ENCODE measurements around the gene TRIM39.

TRIM39 gene

DNA sequence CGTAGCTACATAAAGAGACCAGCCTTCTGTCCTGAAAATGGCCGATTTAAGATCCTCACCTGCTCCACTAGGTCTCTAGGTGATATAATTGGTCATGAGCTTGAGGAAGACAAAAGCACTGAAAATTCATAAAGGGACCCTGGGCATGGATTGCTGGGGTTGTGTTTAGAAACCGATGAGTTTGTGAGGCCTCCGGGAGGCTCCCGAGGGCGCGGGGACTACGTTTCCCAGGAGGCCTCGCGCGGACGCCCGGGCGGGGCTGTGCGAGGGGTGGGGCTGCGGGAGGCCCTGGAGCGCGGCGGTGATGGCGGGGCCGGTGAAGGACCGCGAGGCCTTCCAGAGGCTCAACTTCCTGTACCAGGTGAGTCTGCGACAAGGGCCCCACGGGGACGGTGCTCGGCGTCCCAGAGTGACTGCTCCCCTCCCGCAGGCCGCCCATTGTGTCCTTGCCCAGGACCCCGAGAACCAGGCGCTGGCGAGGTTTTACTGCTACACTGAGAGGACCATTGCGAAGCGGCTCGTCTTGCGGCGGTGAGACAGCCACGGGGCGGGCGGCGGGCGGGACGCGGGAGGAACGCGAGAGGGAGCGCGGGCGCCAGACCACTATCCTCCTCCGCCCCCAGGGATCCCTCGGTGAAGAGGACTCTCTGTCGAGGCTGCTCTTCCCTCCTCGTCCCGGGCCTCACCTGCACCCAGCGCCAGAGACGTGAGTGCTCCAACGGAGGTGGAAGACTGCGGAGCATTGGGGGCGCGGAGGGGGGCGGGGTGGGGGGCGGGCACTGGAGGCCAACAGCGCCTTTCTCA lies 18.3 kb downstream of the TRIM39 start, which contains the start of gene RPP21:
Gene RPP21 (plus strand): TSS at position 289 of the 804 bp plus-strand sequence. CDS start 16 bp downstream, at position 305.
- no peaks in the 10 kb centered on the region for H3K9me3 ChIP-seq (ENCODE audit: control insufficient read depth, insufficient read depth, low read length)
- 0 out of 2 replicates have a peak, but pooled peaks cover 2% of the 10 kb centered on the region for H3K4me1 ChIP-seq (ENCODE audit: control insufficient read depth, insufficient read depth, low read length)
- H3K4me3 ChIP-seq (ENCODE audit: low read length): peak within 1 kb of the TSS; percentile 90
- DNase-seq (ENCODE audit: low read depth, low spot score): no peak
- peaks cover 13% of the 10 kb centered on the region; the same call in 1 of the 2 replicates for H3K36me3 ChIP-seq (ENCODE audit: control insufficient read depth, insufficient read depth, low read length)
- WGBS (ENCODE audit: insufficient coverage, insufficient read length): no CpG with 5 or more reads among the region's 64 CpGs
- no peak within 1 kb of the TSS for H3K27ac ChIP-seq (ENCODE audit: low read length)
- no peaks in the 10 kb centered on the region for H3K27me3 ChIP-seq (ENCODE audit: control insufficient read depth, insufficient read depth, low read length)

DNA sequence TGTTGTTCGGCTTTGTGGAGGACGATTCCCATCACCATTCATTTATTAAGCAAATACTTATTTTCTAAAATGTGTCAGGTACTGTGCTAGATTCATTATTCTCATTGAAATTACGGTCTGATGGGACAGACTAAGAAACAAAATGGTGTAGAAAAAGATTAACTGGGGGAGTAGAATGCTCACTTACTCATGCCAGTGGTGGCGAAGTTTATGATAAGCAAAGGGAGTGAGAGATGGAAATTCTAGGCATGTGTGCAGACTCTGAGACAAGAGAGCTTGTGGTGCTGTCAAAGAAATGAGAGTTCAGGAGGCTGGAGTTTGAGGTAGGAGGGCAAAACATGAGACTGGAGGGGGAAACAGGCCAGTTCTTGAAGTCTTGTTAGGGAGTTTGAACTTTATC lies 19.1 kb downstream of the TRIM39 start:
- Histone ChIP-seq H3K4me3 (ENCODE audit: low read length) (peak overlapping the region; percentile 18; the same call in 1 of the 2 replicates), H3K4me1 (ENCODE audit: control insufficient read depth, insufficient read depth, low read length) (0 out of 2 replicates have a peak, but pooled peaks cover 2% of the 10 kb centered on the region), H3K36me3 (ENCODE audit: control insufficient read depth, insufficient read depth, low read length) (peaks cover 13% of the 10 kb centered on the region; the same call in 1 of the 2 replicates), H3K27me3 (ENCODE audit: control insufficient read depth, insufficient read depth, low read length) (no peaks in the 10 kb centered on the region), H3K27ac (ENCODE audit: low read length) (no peak overlapping the region), H3K9me3 (ENCODE audit: control insufficient read depth, insufficient read depth, low read length) (no peaks in the 10 kb centered on the region)
- DNase-seq (ENCODE audit: low read depth, low spot score): no peak
- no CpG with 5 or more reads among the region's 4 CpGs for WGBS (ENCODE audit: insufficient coverage, insufficient read length)

DNA sequence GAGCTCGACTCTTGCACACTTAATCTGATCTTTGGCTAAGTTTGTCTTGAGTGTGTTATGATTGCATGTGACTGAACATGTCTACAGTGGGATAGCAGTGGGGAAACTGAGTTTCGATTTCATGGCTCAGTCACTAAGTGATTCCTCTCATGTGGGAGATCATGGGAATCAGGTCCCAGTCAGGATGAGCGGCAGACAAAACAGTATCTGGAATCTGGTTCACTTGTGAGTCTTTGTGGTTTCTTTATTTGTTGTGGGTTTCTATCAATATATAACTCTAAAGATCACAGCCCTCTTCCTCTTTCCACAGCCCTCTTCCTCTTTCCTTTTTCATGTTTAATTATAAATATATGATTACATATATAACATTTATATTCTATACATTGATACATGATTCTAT lies 22.2 kb downstream of the TRIM39 start:
- 0 out of 2 replicates have a peak, but pooled peaks cover 2% of the 10 kb centered on the region for H3K4me1 ChIP-seq (ENCODE audit: control insufficient read depth, insufficient read depth, low read length)
- no peak overlapping the region for H3K27ac ChIP-seq (ENCODE audit: low read length)
- H3K4me3 ChIP-seq (ENCODE audit: low read length): no peak overlapping the region
- DNase-seq (ENCODE audit: low read depth, low spot score): no peak
- H3K36me3 ChIP-seq (ENCODE audit: control insufficient read depth, insufficient read depth, low read length): peaks cover 6% of the 10 kb centered on the region; the same call in 1 of the 2 replicates
- WGBS (ENCODE audit: insufficient coverage, insufficient read length): no CpG with 5 or more reads among the region's 3 CpGs
- H3K27me3 ChIP-seq (ENCODE audit: control insufficient read depth, insufficient read depth, low read length): no peaks in the 10 kb centered on the region
- H3K9me3 ChIP-seq (ENCODE audit: control insufficient read depth, insufficient read depth, low read length): no peaks in the 10 kb centered on the region

- Histone ChIP-seq H3K27ac (ENCODE audit: low read length) (no peak overlapping the region), H3K4me3 (ENCODE audit: low read length) (no peak overlapping the region), H3K4me1 (ENCODE audit: control insufficient read depth, insufficient read depth, low read length) (0 out of 2 replicates have a peak, but pooled peaks cover 2% of the 10 kb centered on the region), H3K27me3 (ENCODE audit: control insufficient read depth, insufficient read depth, low read length) (no peaks in the 10 kb centered on the region), H3K9me3 (ENCODE audit: control insufficient read depth, insufficient read depth, low read length) (no peaks in the 10 kb centered on the region), H3K36me3 (ENCODE audit: control insufficient read depth, insufficient read depth, low read length) (peaks cover 6% of the 10 kb centered on the region; the same call in 1 of the 2 replicates)
- WGBS (ENCODE audit: insufficient coverage, insufficient read length): no CpG with 5 or more reads among the region's 3 CpGs
- DNase-seq (ENCODE audit: low read depth, low spot score): no peak
Observed at GRCh38 chr6:30349421-30350177, 22.9 kb downstream of the TRIM39 start.

DNA sequence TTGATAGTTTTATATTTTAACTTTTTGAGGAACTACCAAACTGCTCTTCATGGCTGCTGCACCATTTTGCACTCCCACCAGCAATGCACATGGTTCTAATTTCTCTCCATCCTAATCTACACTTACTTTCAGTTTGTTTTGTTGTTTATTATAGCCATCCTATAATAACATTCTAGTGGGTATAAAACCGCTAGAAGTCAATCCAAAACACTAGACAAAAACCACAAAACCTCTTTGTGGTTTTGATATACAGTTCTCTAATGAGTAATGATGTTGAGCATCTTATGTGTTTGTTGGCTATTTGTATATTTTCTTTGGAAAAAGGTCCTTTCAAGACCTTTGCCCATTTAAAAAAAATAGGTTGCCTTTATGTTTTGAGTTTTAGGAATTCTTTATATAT lies 23.8 kb downstream of the TRIM39 start:
- no peak for DNase-seq (ENCODE audit: low read depth, low spot score)

GRCh38 chr6:30352550-30352949 lies 25.8 kb downstream of the TRIM39 start:
- Histone ChIP-seq H3K9me3 (ENCODE audit: control insufficient read depth, insufficient read depth, low read length) (no peaks in the 10 kb centered on the region), H3K4me3 (ENCODE audit: low read length) (no peak overlapping the region), H3K27me3 (ENCODE audit: control insufficient read depth, insufficient read depth, low read length) (no peaks in the 10 kb centered on the region), H3K36me3 (ENCODE audit: control insufficient read depth, insufficient read depth, low read length) (no peaks in the 10 kb centered on the region), H3K4me1 (ENCODE audit: control insufficient read depth, insufficient read depth, low read length) (0 out of 2 replicates have a peak, but pooled peaks cover 2% of the 10 kb centered on the region), H3K27ac (ENCODE audit: low read length) (no peak overlapping the region)
- no peak for DNase-seq (ENCODE audit: low read depth, low spot score)
- WGBS (ENCODE audit: insufficient coverage, insufficient read length): no CpG with 5 or more reads among the region's 2 CpGs

More for the DNA sequence above, 23.8 kb downstream of the TRIM39 start:
- Histone ChIP-seq H3K27ac (ENCODE audit: low read length) (no peak overlapping the region), H3K27me3 (ENCODE audit: control insufficient read depth, insufficient read depth, low read length) (no peaks in the 10 kb centered on the region), H3K36me3 (ENCODE audit: control insufficient read depth, insufficient read depth, low read length) (peaks cover 6% of the 10 kb centered on the region; the same call in 1 of the 2 replicates), H3K4me1 (ENCODE audit: control insufficient read depth, insufficient read depth, low read length) (0 out of 2 replicates have a peak, but pooled peaks cover 4% of the 10 kb centered on the region), H3K9me3 (ENCODE audit: control insufficient read depth, insufficient read depth, low read length) (no peaks in the 10 kb centered on the region), H3K4me3 (ENCODE audit: low read length) (no peak overlapping the region)
- no CpG with 5 or more reads among the region's 1 CpG for WGBS (ENCODE audit: insufficient coverage, insufficient read length)

GRCh38 chr6:30355281-30355680 lies 28.6 kb downstream of the TRIM39 start:
- no peak overlapping the region for H3K4me3 ChIP-seq (ENCODE audit: low read length)
- no peaks in the 10 kb centered on the region; the same call in 1 of the 2 replicates for H3K27me3 ChIP-seq (ENCODE audit: control insufficient read depth, insufficient read depth, low read length)
- H3K9me3 ChIP-seq (ENCODE audit: control insufficient read depth, insufficient read depth, low read length): no peaks in the 10 kb centered on the region
- no peak overlapping the region for H3K27ac ChIP-seq (ENCODE audit: low read length)
- DNase-seq (ENCODE audit: low read depth, low spot score): no peak
- WGBS (ENCODE audit: insufficient coverage, insufficient read length): no CpG with 5 or more reads among the region's 4 CpGs
- H3K4me1 ChIP-seq (ENCODE audit: control insufficient read depth, insufficient read depth, low read length): 0 out of 2 replicates have a peak, but pooled peaks cover 2% of the 10 kb centered on the region
- H3K36me3 ChIP-seq (ENCODE audit: control insufficient read depth, insufficient read depth, low read length): no peaks in the 10 kb centered on the region

DNA sequence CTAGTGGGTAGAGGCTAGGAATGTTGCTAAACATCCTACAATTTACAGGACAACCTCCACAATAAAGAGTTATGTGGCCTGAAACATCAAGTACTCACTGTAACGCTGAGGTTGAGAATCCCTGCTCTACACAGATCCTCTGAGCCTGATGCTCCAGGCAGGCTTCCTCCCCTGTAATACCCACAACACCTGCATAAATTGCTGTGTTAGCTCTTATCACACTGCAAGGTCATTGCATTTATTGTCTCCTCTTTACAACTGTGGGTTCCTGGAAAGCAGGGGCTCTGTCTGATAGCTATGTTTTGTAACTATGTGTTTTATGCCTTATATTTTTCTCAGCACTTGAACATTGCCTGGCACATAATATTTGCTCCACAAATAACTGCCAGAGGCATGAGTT lies 29.8 kb downstream of the TRIM39 start:
- WGBS (ENCODE audit: insufficient coverage, insufficient read length): no CpG with 5 or more reads among the region's 1 CpG
- no peak overlapping the region for H3K4me3 ChIP-seq (ENCODE audit: low read length)
- H3K27me3 ChIP-seq (ENCODE audit: control insufficient read depth, insufficient read depth, low read length): no peaks in the 10 kb centered on the region; the same call in 1 of the 2 replicates
- no peak for DNase-seq (ENCODE audit: low read depth, low spot score)
- H3K27ac ChIP-seq (ENCODE audit: low read length): no peak overlapping the region
- 0 out of 2 replicates have a peak, but pooled peaks cover 2% of the 10 kb centered on the region for H3K4me1 ChIP-seq (ENCODE audit: control insufficient read depth, insufficient read depth, low read length)
- no peaks in the 10 kb centered on the region for H3K9me3 ChIP-seq (ENCODE audit: control insufficient read depth, insufficient read depth, low read length)
- no peaks in the 10 kb centered on the region for H3K36me3 ChIP-seq (ENCODE audit: control insufficient read depth, insufficient read depth, low read length)

GRCh38 chr6:30357678-30358540 lies 31.2 kb downstream of the TRIM39 start:
- peak; percentile 78 for DNase-seq (ENCODE audit: low read depth, low spot score)
- H3K4me1 ChIP-seq (ENCODE audit: control insufficient read depth, insufficient read depth, low read length): 0 out of 2 replicates have a peak, but pooled peaks cover 2% of the 10 kb centered on the region
- no peaks in the 10 kb centered on the region for H3K9me3 ChIP-seq (ENCODE audit: control insufficient read depth, insufficient read depth, low read length)
- no CpG with 5 or more reads among the region's 40 CpGs for WGBS (ENCODE audit: insufficient coverage, insufficient read length)
- H3K36me3 ChIP-seq (ENCODE audit: control insufficient read depth, insufficient read depth, low read length): no peaks in the 10 kb centered on the region
- H3K27ac ChIP-seq (ENCODE audit: low read length): no peak overlapping the region
- H3K27me3 ChIP-seq (ENCODE audit: control insufficient read depth, insufficient read depth, low read length): no peaks in the 10 kb centered on the region; the same call in 1 of the 2 replicates
- H3K4me3 ChIP-seq (ENCODE audit: low read length): peak overlapping the region; percentile 59; the same call in 1 of the 2 replicates
